WTC11 (cell line): ENCODE results near the gene OPCML. TPM values are rescaled to one million over a fixed set of nuclear protein-coding genes. Genes with fewer than 3 reads are reported as not detected.

Experiments used
- ATAC-seq: fragments of 200-7000 bp; cut with Tn5 transposase; 2 replicates; pipeline ENCODE4 v1.10.0; 2021; ENCODE audit warnings: mild to moderate bottlenecking, moderate library complexity
- CTCF ChIA-PET: fragments of 300-600 bp; sonication (Branson Sonifier 250); formaldehyde crosslinking; loops from one replicate; lab custom pipeline; 2021; ENCODE audit warnings: antibody characterized with exemption; lab: Charles Lee
- POLR2A ChIA-PET: fragments of 350-600 bp; sonication (Branson Sonifier 250); formaldehyde crosslinking; loops from one replicate; lab custom pipeline; 2021; ENCODE audit warnings: antibody characterized with exemption; lab: Charles Lee
- DNase-seq: peaks from one replicate; pipeline ENCODE4 v3.0.0; 2021; ENCODE audit warnings: low spot score
- H3K27ac Mint-ChIP-seq: 2 replicates; pipeline ENCODE4 v1.8.0; 2021; ENCODE audit warnings: mixed read lengths
- H3K27me3 Mint-ChIP-seq: 2 replicates; pipeline ENCODE4 v1.8.0; 2021; ENCODE audit warnings: low read depth, mild to moderate bottlenecking, moderate library complexity, mixed read lengths
- H3K36me3 Mint-ChIP-seq: 2 replicates; pipeline ENCODE4 v1.8.0; 2021; ENCODE audit warnings: mixed read lengths
- H3K4me1 Mint-ChIP-seq: 2 replicates; pipeline ENCODE4 v1.8.0; 2022; ENCODE audit warnings: mixed read lengths
- H3K4me3 Mint-ChIP-seq: 2 replicates; pipeline ENCODE4 v1.8.0; 2021; ENCODE audit warnings: mild to moderate bottlenecking, moderate library complexity, mixed read lengths
- H3K9me3 Mint-ChIP-seq: 2 replicates; pipeline ENCODE4 v1.8.0; 2021; ENCODE audit warnings: mixed read lengths
- ATF3 ChIP-seq: sonication (generic); formaldehyde crosslinking; conservative IDR thresholded peaks from 2 replicates; pipeline ENCODE4 v1.8.1; 2022; ENCODE audit warnings: mild to moderate bottlenecking, missing genetic modification reagents
- EMX1 ChIP-seq: fragments of 250-450 bp; sonication (Bioruptor Pico); IDR thresholded peaks from 2 replicates; pipeline ENCODE4 v1.8.0; 2021; ENCODE audit warnings: mild to moderate bottlenecking
- GTF2I ChIP-seq: fragments of 250-450 bp; sonication (Bioruptor Pico); conservative IDR thresholded peaks from 2 replicates; pipeline ENCODE4 v1.4.0; 2021; ENCODE audit warnings: mild to moderate bottlenecking
- HMGA2 ChIP-seq: fragments of 250-450 bp; sonication (Bioruptor Pico); IDR thresholded peaks from 2 replicates; pipeline ENCODE4 v1.4.0; 2021; ENCODE audit warnings: mild to moderate bottlenecking, moderate library complexity
- IRF2 ChIP-seq: sonication (generic); formaldehyde crosslinking; IDR thresholded peaks from 2 replicates; pipeline ENCODE4 v1.8.0; 2022; ENCODE audit warnings: low read depth, missing genetic modification reagents, borderline replicate concordance
- KAT7 ChIP-seq: sonication (generic); formaldehyde crosslinking; IDR thresholded peaks from 2 replicates; pipeline ENCODE4 v1.8.1; 2023; ENCODE audit warnings: missing genetic modification reagents, mild to moderate bottlenecking, borderline replicate concordance
- OVOL2 ChIP-seq: fragments of 250-450 bp; sonication (Bioruptor Pico); IDR thresholded peaks from 2 replicates; pipeline ENCODE4 v1.9.0; 2021; ENCODE audit warnings: mild to moderate bottlenecking, borderline replicate concordance
- RORB ChIP-seq: fragments of 250-450 bp; sonication (Bioruptor Pico); IDR thresholded peaks from 2 replicates; pipeline ENCODE4 v1.9.0; 2021; ENCODE audit warnings: mild to moderate bottlenecking
- SMAD3 ChIP-seq: sonication (generic); formaldehyde crosslinking; IDR thresholded peaks from 2 replicates; pipeline ENCODE4 v1.8.0; 2022; ENCODE audit warnings: missing genetic modification reagents, mild to moderate bottlenecking, borderline replicate concordance
- TEAD1 ChIP-seq: sonication (generic); formaldehyde crosslinking; IDR thresholded peaks from 2 replicates; pipeline ENCODE4 v1.8.0; 2022; ENCODE audit warnings: mild to moderate bottlenecking, missing genetic modification reagents
- TEAD4 ChIP-seq: sonication (generic); formaldehyde crosslinking; IDR thresholded peaks from 2 replicates; pipeline ENCODE4 v1.8.0; 2022; ENCODE audit warnings: mild to moderate bottlenecking, missing genetic modification reagents
- ZBTB21 ChIP-seq: sonication (generic); formaldehyde crosslinking; IDR thresholded peaks from 2 replicates; pipeline ENCODE4 v1.8.1; 2023; ENCODE audit warnings: mild to moderate bottlenecking, missing genetic modification reagents, borderline replicate concordance
- ZMAT4 ChIP-seq: fragments of 250-450 bp; sonication (Bioruptor Pico); IDR thresholded peaks from 2 replicates; pipeline ENCODE4 v1.9.0; 2021; ENCODE audit warnings: mild to moderate bottlenecking
- ZNF281 ChIP-seq: sonication (generic); formaldehyde crosslinking; IDR thresholded peaks from 2 replicates; pipeline ENCODE4 v1.8.0; 2023; ENCODE audit warnings: mild to moderate bottlenecking, missing genetic modification reagents
- ZNF317 ChIP-seq: sonication (generic); formaldehyde crosslinking; IDR thresholded peaks from 2 replicates; pipeline ENCODE4 v1.8.1; 2023; ENCODE audit warnings: low read depth, mild to moderate bottlenecking, moderate library complexity, missing genetic modification reagents, borderline replicate concordance
- ZNF512 ChIP-seq: sonication (generic); formaldehyde crosslinking; IDR thresholded peaks from 2 replicates; pipeline ENCODE4 v1.8.1; 2022; ENCODE audit warnings: missing genetic modification reagents, borderline replicate concordance
- ZNF532 ChIP-seq: fragments of 250-450 bp; sonication (Bioruptor Pico); IDR thresholded peaks from 2 replicates; pipeline ENCODE4 v1.9.0; 2021; ENCODE audit warnings: mild to moderate bottlenecking, borderline replicate concordance
- total RNA-seq: library from RNA; stranded (reverse); gene quantifications from 3 replicates; pipeline ENCODE4 v1.2.3, GENCODE V29; 2021

Gene OPCML
- total RNA-seq, 1 experiment from 2014 or later, result 1.5 TPM

- TF ChIP-seq ZNF512 (CRISPR knock-in tag) (no peak), ZBTB21 (no peak), HMGA2 (CRISPR knock-in tag) (no peak)
- TF ChIP-seq, all 79 proteins: peak for 0
These were observed 539.3 kb downstream of the OPCML start (continued) for GRCh38 chr11:132992838-132993631.

- DNase-seq, result no peak
- Mint-ChIP-seq H3K27ac (no peak overlapping the region), H3K36me3 (no peaks in the 10 kb centered on the region)
- TF ChIP-seq TEAD4 (CRISPR knock-in tag), result no peak
- no peak for TF ChIP-seq RORB
- no peak for TF ChIP-seq HMGA2 (CRISPR knock-in tag)
- TF ChIP-seq KAT7, result no peak
- TF ChIP-seq TEAD1, result no peak
- TF ChIP-seq ZNF281 (CRISPR knock-in tag), result no peak
- no peak for TF ChIP-seq ZMAT4 (CRISPR knock-in tag)
- no peak for TF ChIP-seq SMAD3 (CRISPR knock-in tag)
- TF ChIP-seq ZNF532 (CRISPR knock-in tag), result no peak
- no peak for TF ChIP-seq IRF2 (CRISPR knock-in tag)
- no peak for TF ChIP-seq ZNF317 (CRISPR knock-in tag)
- no peak for TF ChIP-seq ATF3
- no peak for TF ChIP-seq OVOL2
- no peak for TF ChIP-seq EMX1 (CRISPR knock-in tag)
- no peak for TF ChIP-seq GTF2I (CRISPR knock-in tag)
- TF ChIP-seq, all 79 proteins: peak for 0
- no peak overlapping the region for H3K4me3 Mint-ChIP-seq
- ChIA-PET POLR2A (no interaction called here), CTCF (no interaction called here)
- peaks cover 18% of the 10 kb centered on the region for H3K4me1 Mint-ChIP-seq
- ATAC-seq, result no peak
- peaks cover 25% of the 10 kb centered on the region for H3K27me3 Mint-ChIP-seq
- H3K9me3 Mint-ChIP-seq, result no peaks in the 10 kb centered on the region
These were observed 543.9 kb downstream of the OPCML start for GRCh38 chr11:132988411-132988810.
